Liver (tissue), 9 donors: Measurements from ENCODE around the gene TULP3. TPM values are rescaled to one million over a fixed set of nuclear protein-coding genes. Genes with fewer than 3 reads are reported as not detected.

ENCODE experiments used
- DNase-seq: peaks from one replicate; pipeline ENCODE4 v3.0.0-alpha.2; 2017; ENCODE audit warnings: low spot score
- H3K27ac ChIP-seq, 2 donors: one replicate each; pipeline ENCODE4 v1.7.0; 2013; ENCODE audit warnings: inconsistent platforms in 2 of 2, low read length in 2 of 2, control low read depth in 1 of 2, low read depth in 1 of 2, mild to moderate bottlenecking in 1 of 2
- H3K27me3 ChIP-seq, 4 donors: one replicate each; pipeline versions ENCODE4 v1.6.1 to v1.7.0; 2013; ENCODE audit warnings: low read length in 3 of 4, inconsistent platforms in 1 of 4, mild to moderate bottlenecking in 1 of 4, moderate library complexity in 1 of 4; ENCODE audit not compliant: control insufficient read depth in 4 of 4, insufficient read depth in 4 of 4
- H3K36me3 ChIP-seq, 4 donors: one replicate each; pipeline versions ENCODE4 v1.6.1 to v1.7.0; 2013; ENCODE audit warnings: low read length in 3 of 4, mild to moderate bottlenecking in 3 of 4, low read depth in 1 of 4, moderate library complexity in 1 of 4; ENCODE audit not compliant: control insufficient read depth in 4 of 4, insufficient read depth in 3 of 4
- H3K4me1 ChIP-seq, 4 donors: one replicate each; pipeline versions ENCODE4 v1.6.1 to v1.7.0; 2013; ENCODE audit warnings: low read length in 3 of 4, mild to moderate bottlenecking in 3 of 4, moderate library complexity in 1 of 4; ENCODE audit not compliant: control insufficient read depth in 4 of 4, insufficient read depth in 4 of 4
- H3K4me3 ChIP-seq, 3 donors: one replicate each; pipeline versions ENCODE4 v1.6.1 to v1.7.0; 2013; ENCODE audit warnings: low read length in 3 of 3, control low read depth in 1 of 3, low read depth in 1 of 3, mild to moderate bottlenecking in 1 of 3
- H3K9ac ChIP-seq, 2 donors: one replicate each; pipeline ENCODE4 v1.7.0; 2013; ENCODE audit warnings: low read length in 2 of 2, mild to moderate bottlenecking in 2 of 2, moderate library complexity in 2 of 2, control low read depth in 1 of 2, low read depth in 1 of 2
- H3K9me3 ChIP-seq, 4 donors: one replicate each; pipeline versions ENCODE4 v1.6.1 to v1.7.0; 2013; ENCODE audit warnings: low read length in 3 of 4; ENCODE audit not compliant: control insufficient read depth in 4 of 4
- ATF3 ChIP-seq: IDR thresholded peaks from 2 replicates; pipeline ENCODE4 v1.6.1; 2016; ENCODE audit warnings: antibody characterized with exemption
- FOXA1 ChIP-seq: IDR thresholded peaks from 2 replicates; pipeline ENCODE4 v1.6.1; 2016; ENCODE audit warnings: antibody characterized with exemption
- GABPA ChIP-seq, 2 donors: IDR thresholded peaks in 1 of 2; conservative IDR thresholded peaks in 1 of 2; 2 replicates each; pipeline ENCODE4 v1.6.1; 2016; ENCODE audit warnings: antibody characterized with exemption in 2 of 2, mild to moderate bottlenecking in 1 of 2, moderate library complexity in 1 of 2
- RAD21 ChIP-seq, 2 donors: IDR thresholded peaks; 2 replicates each; pipeline ENCODE4 v1.6.1; 2016; ENCODE audit warnings: antibody characterized with exemption in 2 of 2, mild to moderate bottlenecking in 2 of 2
- SP1 ChIP-seq: IDR thresholded peaks from 2 replicates; pipeline ENCODE4 v1.6.1; 2018; ENCODE audit warnings: antibody characterized with exemption, mild to moderate bottlenecking
- YY1 ChIP-seq: IDR thresholded peaks from 2 replicates; pipeline ENCODE4 v1.6.1; 2016; ENCODE audit warnings: antibody characterized with exemption, mild to moderate bottlenecking
- ZBTB33 ChIP-seq: IDR thresholded peaks from 2 replicates; pipeline ENCODE4 v1.6.1; 2016; ENCODE audit warnings: antibody characterized with exemption
- WGBS: extraction: QIAGEN DNeasy Blood & Tissue Kit; methylation state at CpG from one replicate; pipeline ENCODE4 v1.1.7; 2013; 5-methylcytosine and 5-hydroxymethylcytosine counted together
- polyA plus RNA-seq, 2 donors: library from polyadenylated mRNA; stranded (reverse) in 1 of 2; unstranded in 1 of 2; fragments of 200-250 nt in 1 of 2; fragments of >200 nt in 1 of 2; fragmentation: Nextera tagmentation in 1 of 2; extraction: Ambion mirVana in 1 of 2; gene quantifications; one replicate each; pipeline versions ENCODE4 v1.2.1 to v1.2.3, GENCODE V29; 2013 to 2015
- total RNA-seq, 2 donors: library from RNA; depleted of rRNA; stranded (reverse); fragments of >200 nt; gene quantifications; one replicate each; pipeline ENCODE4 v1.2.3, GENCODE V29; 2014
- TF ChIP-seq, protein P1 (sequence below): fragments of 150-350 bp; IDR thresholded peaks from 2 replicates; pipeline ENCODE4 v1.5.1; 2017; ENCODE audit warnings: improper control_type of control experiment, low read depth, low read length; ENCODE audit not compliant: missing input control
- TF ChIP-seq, protein P2 (sequence below): IDR thresholded peaks from 2 replicates; pipeline ENCODE4 v1.6.1; 2016; ENCODE audit warnings: antibody characterized with exemption, mild to moderate bottlenecking
- donor health status: healthy.
- donor health status: healthy.
- donor health status: healthy.
- donor health status: healthy.
- donor health status: healthy.

Gene TULP3
- total and polyA plus RNA-seq, 4 donors = 3.2 to 4.8 (median 3.7) TPM

DNA sequence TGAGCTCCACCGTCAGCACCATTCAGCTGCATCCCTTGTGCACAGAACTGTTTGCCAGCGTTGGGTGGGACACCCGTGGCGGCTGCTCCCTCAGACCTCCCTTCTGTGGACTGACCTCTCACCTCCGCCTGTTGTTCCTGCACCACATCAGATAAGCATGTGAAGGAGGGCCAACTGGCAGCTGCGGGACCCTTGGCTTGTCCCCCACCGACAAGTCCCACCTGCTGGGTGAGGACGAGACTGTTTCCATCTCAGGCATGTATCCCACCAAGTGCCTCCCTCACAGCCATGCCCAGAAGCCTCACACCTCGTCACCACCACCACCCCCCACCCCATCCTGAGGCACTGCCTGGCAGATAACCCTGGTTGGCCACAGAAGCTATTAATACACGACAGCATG is 49.9 kb downstream of the TULP3 start (continued):
- no peak for TF ChIP-seq ZBTB33

- TF ChIP-seq YY1 = no peak
- Histone ChIP-seq H3K9me3 (no peaks in the 10 kb centered on the region), H3K4me1 (peaks cover 0 to 6% (median 2%) of the 10 kb centered on the region in 4 donors), H3K27ac (no peak overlapping the region), H3K27me3 (no peaks in the 10 kb centered on the region), H3K36me3 (peaks cover 2 to 23% (median 12%) of the 10 kb centered on the region in 4 donors), H3K4me3 (no peak overlapping the region), H3K9ac (no peak overlapping the region)
- no peak for DNase-seq
- WGBS = 80% methylated on average over 8 of the region's 8 CpGs
These were observed 50.8 kb downstream of the TULP3 start for GRCh38 chr12:2941524-2941923.

GRCh38 chr12:2944401-2945047 is 53.8 kb downstream of the TULP3 start:
- no peak overlapping the region for H3K9ac ChIP-seq
- H3K9me3 ChIP-seq = no peaks in the 10 kb centered on the region
- H3K27ac ChIP-seq = no peak overlapping the region
- WGBS = 29% methylated on average over 24 of the region's 24 CpGs
- peaks cover 0 to 14% (median 3%) of the 10 kb centered on the region in 4 donors for H3K36me3 ChIP-seq
- DNase-seq = peak; percentile 68
- H3K4me1 ChIP-seq = peaks cover 0 to 6% (median 2%) of the 10 kb centered on the region in 4 donors
- no peaks in the 10 kb centered on the region for H3K27me3 ChIP-seq
- no peak for TF ChIP-seq SP1
- no peak for TF ChIP-seq GABPA (IDR thresholded peaks at IDR 0.05 in 1 of 2, conservative IDR thresholded peaks at IDR 0.05 in 1 of 2)
- TF ChIP-seq RAD21 (IDR thresholded peaks at IDR 0.05) = peak; percentile 82 to 92
- no peak for TF ChIP-seq FOXA1
- TF ChIP-seq, protein P1, sequence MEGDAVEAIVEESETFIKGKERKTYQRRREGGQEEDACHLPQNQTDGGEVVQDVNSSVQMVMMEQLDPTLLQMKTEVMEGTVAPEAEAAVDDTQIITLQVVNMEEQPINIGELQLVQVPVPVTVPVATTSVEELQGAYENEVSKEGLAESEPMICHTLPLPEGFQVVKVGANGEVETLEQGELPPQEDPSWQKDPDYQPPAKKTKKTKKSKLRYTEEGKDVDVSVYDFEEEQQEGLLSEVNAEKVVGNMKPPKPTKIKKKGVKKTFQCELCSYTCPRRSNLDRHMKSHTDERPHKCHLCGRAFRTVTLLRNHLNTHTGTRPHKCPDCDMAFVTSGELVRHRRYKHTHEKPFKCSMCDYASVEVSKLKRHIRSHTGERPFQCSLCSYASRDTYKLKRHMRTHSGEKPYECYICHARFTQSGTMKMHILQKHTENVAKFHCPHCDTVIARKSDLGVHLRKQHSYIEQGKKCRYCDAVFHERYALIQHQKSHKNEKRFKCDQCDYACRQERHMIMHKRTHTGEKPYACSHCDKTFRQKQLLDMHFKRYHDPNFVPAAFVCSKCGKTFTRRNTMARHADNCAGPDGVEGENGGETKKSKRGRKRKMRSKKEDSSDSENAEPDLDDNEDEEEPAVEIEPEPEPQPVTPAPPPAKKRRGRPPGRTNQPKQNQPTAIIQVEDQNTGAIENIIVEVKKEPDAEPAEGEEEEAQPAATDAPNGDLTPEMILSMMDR = peak; percentile 67
- no peak overlapping the region for H3K4me3 ChIP-seq

DNA sequence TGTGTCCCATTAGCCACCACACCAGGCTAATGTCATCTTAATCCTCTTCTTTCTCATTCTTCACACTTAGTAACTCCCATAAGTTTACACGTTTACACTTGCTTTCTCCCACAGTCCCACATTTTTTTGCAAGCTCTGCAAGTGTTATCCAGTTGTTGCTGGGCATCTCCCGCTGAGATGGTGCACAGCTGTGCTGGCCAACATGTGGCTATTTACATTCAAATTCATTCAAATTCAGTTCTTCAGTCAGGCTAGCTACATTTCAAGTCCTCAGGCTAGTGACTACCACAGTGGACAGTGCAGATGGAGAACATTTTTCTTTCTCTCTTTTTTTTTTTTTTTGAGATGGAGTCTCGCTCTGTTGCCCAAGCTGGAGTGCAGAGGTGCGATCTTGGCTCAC is 58.7 kb downstream of the TULP3 start:
- peaks cover 0 to 5% (median 2%) of the 10 kb centered on the region in 4 donors for H3K4me1 ChIP-seq
- TF ChIP-seq ATF3 (no peak), ZBTB33 (no peak), FOXA1 (no peak)
- TF ChIP-seq, protein P2, sequence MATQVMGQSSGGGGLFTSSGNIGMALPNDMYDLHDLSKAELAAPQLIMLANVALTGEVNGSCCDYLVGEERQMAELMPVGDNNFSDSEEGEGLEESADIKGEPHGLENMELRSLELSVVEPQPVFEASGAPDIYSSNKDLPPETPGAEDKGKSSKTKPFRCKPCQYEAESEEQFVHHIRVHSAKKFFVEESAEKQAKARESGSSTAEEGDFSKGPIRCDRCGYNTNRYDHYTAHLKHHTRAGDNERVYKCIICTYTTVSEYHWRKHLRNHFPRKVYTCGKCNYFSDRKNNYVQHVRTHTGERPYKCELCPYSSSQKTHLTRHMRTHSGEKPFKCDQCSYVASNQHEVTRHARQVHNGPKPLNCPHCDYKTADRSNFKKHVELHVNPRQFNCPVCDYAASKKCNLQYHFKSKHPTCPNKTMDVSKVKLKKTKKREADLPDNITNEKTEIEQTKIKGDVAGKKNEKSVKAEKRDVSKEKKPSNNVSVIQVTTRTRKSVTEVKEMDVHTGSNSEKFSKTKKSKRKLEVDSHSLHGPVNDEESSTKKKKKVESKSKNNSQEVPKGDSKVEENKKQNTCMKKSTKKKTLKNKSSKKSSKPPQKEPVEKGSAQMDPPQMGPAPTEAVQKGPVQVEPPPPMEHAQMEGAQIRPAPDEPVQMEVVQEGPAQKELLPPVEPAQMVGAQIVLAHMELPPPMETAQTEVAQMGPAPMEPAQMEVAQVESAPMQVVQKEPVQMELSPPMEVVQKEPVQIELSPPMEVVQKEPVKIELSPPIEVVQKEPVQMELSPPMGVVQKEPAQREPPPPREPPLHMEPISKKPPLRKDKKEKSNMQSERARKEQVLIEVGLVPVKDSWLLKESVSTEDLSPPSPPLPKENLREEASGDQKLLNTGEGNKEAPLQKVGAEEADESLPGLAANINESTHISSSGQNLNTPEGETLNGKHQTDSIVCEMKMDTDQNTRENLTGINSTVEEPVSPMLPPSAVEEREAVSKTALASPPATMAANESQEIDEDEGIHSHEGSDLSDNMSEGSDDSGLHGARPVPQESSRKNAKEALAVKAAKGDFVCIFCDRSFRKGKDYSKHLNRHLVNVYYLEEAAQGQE = no peak
- H3K27me3 ChIP-seq = no peaks in the 10 kb centered on the region
- DNase-seq = no peak
- H3K9ac ChIP-seq = no peak overlapping the region
- no peak overlapping the region for H3K27ac ChIP-seq
- no peaks in the 10 kb centered on the region for H3K9me3 ChIP-seq
- WGBS = 82% methylated on average over 4 of the region's 4 CpGs
- H3K4me3 ChIP-seq = no peak overlapping the region
- H3K36me3 ChIP-seq = no peaks in the 10 kb centered on the region
